GM12875 (cell line): ENCODE data around the gene TLE4.
"Not testable (repeated sequence)": the region's sequence is repeated elsewhere in the genome, so short reads cannot be mapped to it uniquely, and the experiment has no call there.

Source experiments
- H3K4me3 ChIP-seq: one replicate; pipeline ENCODE4 v1.5.1; 2011; ENCODE audit warnings: low read depth, low read length, control low read depth
- TF ChIP-seq, protein P1 (sequence below): IDR thresholded peaks from 2 replicates; pipeline ENCODE4 v1.5.1; 2011; ENCODE audit warnings: low read depth, mild to moderate bottlenecking, control low read depth, inconsistent platforms, low read length, moderate library complexity, borderline replicate concordance; ENCODE audit not compliant: insufficient read depth

TLE4 gene

DNA sequence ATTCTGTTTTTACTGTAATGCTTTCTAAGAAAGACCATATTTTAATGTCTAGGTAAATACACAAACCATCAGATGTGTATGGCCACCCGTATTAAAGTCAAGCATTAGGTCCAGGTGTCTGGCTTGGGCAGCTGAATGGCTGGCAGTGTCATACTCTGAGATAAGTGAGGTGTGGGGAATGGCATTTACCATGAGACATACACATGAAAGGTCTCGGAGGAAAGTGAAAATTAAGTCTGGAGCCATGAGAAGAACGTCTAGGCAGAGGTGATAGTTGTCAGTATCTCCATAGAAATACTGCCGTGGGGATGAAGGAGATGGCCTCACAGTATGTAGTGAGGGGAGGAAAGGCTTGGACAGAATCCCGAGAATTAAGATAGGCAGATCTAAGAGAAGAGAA, 164.3 kb downstream of the TLE4 start:
- TF ChIP-seq, protein P1, sequence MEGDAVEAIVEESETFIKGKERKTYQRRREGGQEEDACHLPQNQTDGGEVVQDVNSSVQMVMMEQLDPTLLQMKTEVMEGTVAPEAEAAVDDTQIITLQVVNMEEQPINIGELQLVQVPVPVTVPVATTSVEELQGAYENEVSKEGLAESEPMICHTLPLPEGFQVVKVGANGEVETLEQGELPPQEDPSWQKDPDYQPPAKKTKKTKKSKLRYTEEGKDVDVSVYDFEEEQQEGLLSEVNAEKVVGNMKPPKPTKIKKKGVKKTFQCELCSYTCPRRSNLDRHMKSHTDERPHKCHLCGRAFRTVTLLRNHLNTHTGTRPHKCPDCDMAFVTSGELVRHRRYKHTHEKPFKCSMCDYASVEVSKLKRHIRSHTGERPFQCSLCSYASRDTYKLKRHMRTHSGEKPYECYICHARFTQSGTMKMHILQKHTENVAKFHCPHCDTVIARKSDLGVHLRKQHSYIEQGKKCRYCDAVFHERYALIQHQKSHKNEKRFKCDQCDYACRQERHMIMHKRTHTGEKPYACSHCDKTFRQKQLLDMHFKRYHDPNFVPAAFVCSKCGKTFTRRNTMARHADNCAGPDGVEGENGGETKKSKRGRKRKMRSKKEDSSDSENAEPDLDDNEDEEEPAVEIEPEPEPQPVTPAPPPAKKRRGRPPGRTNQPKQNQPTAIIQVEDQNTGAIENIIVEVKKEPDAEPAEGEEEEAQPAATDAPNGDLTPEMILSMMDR, result no peak
- H3K4me3 ChIP-seq, result no peak overlapping the region

DNA sequence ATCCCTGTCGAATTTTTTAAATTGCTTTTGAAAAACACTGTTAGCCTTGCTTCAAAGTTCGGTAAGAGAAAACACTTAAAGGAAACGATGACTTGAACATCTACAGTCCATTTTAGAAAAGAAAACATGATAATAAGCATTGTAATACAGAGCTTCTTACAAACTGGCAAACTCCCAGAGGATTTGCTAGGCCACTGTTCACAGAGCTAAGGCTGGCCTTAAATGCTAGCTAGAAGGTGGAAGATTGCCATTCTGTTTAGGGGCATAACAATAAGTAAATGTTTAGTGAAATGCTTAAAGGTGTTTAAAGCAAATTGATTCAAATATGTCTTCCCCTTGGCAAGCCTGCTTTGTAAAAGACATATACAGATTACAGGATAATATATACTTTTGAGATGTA, 169.6 kb downstream of the TLE4 start:
- TF ChIP-seq, protein P1, result no peak
- no peak overlapping the region for H3K4me3 ChIP-seq

DNA sequence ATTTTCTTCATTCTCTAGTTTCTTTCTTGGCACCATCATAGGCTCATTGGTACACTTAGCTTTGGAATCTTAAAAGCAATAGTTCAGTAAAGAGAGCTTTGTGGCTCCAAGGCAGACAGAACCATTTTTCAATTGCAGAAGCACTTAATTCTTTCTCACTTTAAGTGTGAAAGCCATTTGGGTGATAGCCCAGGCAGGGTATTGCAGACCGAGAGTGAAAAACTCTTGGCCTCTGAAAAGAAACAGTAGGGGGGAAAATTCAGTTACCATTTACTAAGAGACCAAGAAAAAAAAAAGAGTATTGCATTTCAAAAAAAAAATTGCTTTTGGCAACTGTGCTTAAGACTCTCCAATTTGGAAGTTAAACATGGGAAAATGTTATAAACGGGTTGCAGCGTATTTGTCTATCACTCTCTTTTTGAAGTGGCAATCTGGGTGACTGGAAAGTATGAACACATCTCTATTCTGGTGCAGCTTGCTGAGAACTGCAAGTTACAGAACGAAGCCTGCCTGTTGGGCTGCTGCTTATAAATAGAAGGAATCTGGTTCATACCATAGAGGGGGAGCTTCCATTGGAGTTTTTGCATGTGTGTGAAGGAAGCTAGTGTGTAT, 170.5 kb downstream of the TLE4 start:
- TF ChIP-seq, protein P1, result no peak
- H3K4me3 ChIP-seq, result no peak overlapping the region

DNA sequence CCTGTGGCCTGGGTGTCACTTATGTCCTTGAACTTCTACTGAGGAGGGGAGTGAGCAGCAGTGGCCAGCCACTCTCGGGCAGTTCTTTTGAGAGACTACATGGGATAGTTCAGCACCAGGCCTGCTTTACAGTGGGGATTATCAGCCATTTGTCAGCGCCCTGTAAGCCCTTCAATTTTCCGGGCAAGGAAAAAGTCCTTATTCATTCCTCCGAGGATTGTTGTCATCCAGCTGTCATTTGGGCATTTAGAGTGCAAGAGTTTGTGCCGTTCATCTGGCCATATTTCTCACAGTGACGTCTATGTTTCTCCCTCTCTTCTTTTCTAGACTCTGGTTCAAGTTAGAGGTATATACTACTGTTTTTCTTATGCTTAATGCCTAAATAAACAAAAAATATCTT, 172.8 kb downstream of the TLE4 start:
- TF ChIP-seq, protein P1, result no peak

DNA sequence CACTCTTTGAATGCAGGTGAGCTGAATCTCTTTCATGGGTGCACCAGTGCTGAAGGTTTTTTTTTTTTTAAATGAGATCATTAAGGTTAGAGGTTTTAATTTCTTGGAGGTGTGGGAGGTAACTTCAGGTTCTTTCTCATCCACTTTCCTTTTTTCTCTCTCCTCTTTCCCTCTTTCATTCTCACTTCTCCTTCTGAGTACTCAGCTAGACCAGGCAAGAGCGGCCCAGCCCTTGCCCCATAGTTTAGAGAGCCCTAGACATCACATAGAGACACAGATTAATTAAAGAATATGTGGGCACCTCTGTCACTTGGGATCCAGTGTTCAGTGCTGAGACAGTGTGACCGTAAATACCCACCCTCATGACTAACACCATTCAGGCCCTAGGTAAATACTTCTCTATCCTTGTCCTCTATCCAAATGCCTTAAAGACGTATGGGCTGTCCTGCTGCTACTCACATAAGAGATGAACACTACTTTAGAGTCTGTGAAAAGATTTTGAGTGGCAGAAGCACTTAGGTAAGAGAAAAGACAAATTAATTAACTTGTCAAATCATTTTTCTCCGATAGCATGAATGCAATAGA, 174.1 kb downstream of the TLE4 start:
- no peak overlapping the region for H3K4me3 ChIP-seq
- TF ChIP-seq, protein P1, result no peak

More for the DNA sequence above, 172.8 kb downstream of the TLE4 start:
- no peak overlapping the region for H3K4me3 ChIP-seq

DNA sequence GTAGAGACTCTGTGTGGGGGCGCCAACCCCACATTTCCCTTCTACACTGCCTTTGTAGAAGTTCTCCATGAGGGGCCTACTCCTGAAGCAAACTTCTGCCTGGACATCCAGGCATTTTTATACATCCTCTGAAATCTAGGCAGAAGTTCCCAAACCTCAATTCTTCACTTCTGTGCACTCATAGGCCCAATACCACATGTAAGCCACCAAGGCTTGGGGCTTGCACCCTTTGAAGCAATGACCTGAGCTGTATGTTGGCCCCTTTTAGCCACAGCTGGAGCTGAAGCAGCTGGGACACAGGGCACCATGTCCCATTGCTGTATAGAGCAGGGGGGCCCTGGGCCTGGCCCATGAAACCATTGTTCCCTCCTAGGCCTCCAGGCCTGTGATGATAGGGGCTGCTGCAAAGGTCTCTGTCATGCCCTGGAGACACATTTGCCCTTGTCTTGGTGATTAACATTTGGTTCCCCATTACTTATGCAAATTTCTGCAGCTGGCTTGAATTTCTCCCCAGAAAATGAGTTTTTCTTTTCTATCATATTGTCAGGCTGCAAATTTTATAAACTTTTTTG, 180.2 kb downstream of the TLE4 start:
- H3K4me3 ChIP-seq, result not testable (repeated sequence)

DNA sequence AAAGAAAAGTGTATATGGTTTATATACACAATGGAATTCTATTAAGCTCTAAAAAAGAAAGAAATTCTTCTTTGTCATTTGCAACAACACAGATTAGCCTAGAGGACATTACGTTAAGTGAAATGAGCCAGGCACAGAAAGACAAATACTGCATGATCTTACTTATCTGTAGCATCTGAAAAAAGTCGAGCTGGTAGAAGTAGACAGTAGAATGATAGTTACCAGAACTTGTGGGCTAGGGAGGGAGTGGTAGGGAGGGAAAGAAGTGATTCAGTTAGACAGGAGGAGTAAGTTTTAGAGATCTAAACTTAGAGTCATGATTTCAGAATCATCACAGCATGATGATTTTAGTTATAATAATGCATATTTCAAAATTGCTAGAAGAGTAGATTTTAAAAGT, 184.6 kb downstream of the TLE4 start:
- H3K4me3 ChIP-seq, result no peak overlapping the region
- TF ChIP-seq, protein P1, result no peak

DNA sequence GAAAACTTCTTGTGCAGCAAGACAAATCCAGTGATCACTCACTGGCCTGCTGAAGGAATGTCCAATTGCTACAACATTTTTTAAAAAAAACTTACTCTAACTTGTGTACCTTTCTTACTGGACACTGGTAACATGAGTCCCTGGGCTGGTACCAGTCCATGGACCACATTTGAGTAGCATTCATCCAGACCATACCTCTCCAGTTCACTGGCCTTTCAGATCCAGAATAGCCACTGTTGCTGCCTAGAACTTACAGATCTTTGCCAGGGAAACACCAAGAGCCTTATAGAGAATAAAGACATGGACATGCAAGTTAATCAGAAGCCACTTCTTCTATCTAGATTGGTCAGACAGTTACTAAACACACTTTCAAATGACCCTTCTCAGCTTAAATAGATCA, 185.3 kb downstream of the TLE4 start:
- TF ChIP-seq, protein P1, result no peak
- H3K4me3 ChIP-seq, result no peak overlapping the region
